ENCODE data around the gene PEA15. TPM values are rescaled to one million over a fixed set of nuclear protein-coding genes. Genes with fewer than 3 reads are reported as not detected.

PEA15 gene
- total RNA-seq, 4 donors from 2014 or later: 89.7 to 144 (median 124) TPM

DNA sequence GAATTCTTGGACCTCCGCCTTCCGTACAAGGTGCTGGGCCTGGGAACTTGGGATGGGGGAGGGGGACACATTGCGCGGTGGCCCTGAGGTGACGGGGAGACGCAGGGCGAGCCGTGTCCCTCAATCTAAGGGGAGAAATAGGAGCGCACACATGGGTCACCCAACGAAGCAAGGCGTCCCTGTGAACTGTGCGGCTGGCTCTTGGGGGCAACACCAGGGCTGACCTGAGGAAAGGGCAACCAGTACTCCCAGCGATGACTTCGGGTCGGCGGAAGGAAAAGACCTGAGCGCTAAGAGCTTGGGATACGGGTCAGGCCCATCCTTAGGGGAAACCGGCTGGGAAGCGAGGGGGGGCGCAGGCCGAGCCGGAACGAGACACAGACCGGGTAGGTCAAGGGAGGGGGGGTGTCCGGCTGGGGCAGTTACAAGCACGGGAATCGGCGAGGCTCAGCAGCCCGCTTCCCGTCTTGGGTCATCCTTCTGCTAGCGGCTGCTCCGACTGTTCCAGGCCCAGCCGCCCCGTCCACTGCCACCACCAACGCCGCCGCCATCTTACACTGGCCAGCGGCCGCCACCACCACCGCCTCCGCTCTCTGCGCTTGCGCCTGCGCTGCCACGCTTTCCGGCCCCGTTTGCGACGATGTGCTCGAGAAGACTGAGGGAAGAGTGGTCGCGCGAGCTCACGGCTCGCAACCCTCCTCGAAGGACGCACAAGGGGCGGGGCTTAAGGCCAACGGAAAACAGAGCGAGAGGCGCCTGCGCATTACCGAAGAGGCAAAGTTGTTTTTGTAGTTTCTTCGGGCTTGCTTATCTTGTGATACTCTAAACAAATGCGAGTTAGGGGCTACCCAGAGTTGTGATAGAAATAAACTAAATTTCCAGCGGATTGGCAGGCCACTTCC, 57.0 kb downstream of the PEA15 start, which contains the start of gene DCAF8:
Gene DCAF8 (minus strand): TSS at position 657 of the 902 bp plus-strand sequence. CDS start 18,541 bp downstream, outside the sequence.
- TF ChIP-seq, protein P1, sequence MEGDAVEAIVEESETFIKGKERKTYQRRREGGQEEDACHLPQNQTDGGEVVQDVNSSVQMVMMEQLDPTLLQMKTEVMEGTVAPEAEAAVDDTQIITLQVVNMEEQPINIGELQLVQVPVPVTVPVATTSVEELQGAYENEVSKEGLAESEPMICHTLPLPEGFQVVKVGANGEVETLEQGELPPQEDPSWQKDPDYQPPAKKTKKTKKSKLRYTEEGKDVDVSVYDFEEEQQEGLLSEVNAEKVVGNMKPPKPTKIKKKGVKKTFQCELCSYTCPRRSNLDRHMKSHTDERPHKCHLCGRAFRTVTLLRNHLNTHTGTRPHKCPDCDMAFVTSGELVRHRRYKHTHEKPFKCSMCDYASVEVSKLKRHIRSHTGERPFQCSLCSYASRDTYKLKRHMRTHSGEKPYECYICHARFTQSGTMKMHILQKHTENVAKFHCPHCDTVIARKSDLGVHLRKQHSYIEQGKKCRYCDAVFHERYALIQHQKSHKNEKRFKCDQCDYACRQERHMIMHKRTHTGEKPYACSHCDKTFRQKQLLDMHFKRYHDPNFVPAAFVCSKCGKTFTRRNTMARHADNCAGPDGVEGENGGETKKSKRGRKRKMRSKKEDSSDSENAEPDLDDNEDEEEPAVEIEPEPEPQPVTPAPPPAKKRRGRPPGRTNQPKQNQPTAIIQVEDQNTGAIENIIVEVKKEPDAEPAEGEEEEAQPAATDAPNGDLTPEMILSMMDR (IDR thresholded peaks at IDR 0.05; ENCODE audit: low read depth): no peak

- TF ChIP-seq, protein P1 (IDR thresholded peaks at IDR 0.05; ENCODE audit: low read depth): no peak
Observed at GRCh38 chr1:160264795-160265307, 59.7 kb downstream of the PEA15 start.

Other genes with a start within 250 kb of the PEA15 start
- 1 to 10 TPM; 4.2 to 7.3 (median 4.3) TPM for gene PIGM, start 173.4 kb upstream of the PEA15 start, total RNA-seq
- gene KCNJ10, start 135.2 kb upstream of the PEA15 start, total RNA-seq: not detected
- gene KCNJ9, start 123.8 kb upstream of the PEA15 start, total RNA-seq: not detected
- gene IGSF8, start 106.8 kb upstream of the PEA15 start, total RNA-seq: 10 to 100 TPM in 3 of 4 donors, 1 to 10 TPM in 1; 6.4 to 28.8 (median 18.7) TPM
- gene ATP1A2, start 89.6 kb upstream of the PEA15 start, total RNA-seq: 100 to 1,000 TPM in 2 of 4 donors, 10 to 100 TPM in 2; 13.4 to 150 (median 88.9) TPM
- under 1 TPM in 1 of 4 donors, not detected in 3; 0.22 TPM for gene ATP1A4, start 53.8 kb upstream of the PEA15 start, total RNA-seq
- under 1 TPM in 2 of 4 donors, not detected in 2; 0.44 to 0.75 TPM for gene CASQ1, start 14.8 kb upstream of the PEA15 start, total RNA-seq
- gene DCAF8, start 57.2 kb downstream of the PEA15 start, total RNA-seq: 100 to 1,000 TPM; 103 to 198 (median 154) TPM
- 100 to 1,000 TPM; 134 to 201 (median 144) TPM for gene PEX19, start 79.7 kb downstream of the PEA15 start, total RNA-seq
- 100 to 1,000 TPM; 140 to 186 (median 150) TPM for gene COPA, start 137.9 kb downstream of the PEA15 start, total RNA-seq
- 100 to 1,000 TPM in 1 of 4 donors, 10 to 100 TPM in 3; 78.7 to 113 (median 88.8) TPM for gene NCSTN, start 138.0 kb downstream of the PEA15 start, total RNA-seq
- 1 to 10 TPM in 1 of 4 donors, under 1 TPM in 1, not detected in 2; 0.17 to 1.5 TPM for gene NHLH1, start 161.7 kb downstream of the PEA15 start, total RNA-seq
- 1 to 10 TPM in 1 of 4 donors, under 1 TPM in 2, not detected in 1; 0.44 to 1.4 (median 0.98) TPM for gene VANGL2, start 195.2 kb downstream of the PEA15 start, total RNA-seq

Data from subcutaneous adipose tissue (tissue), 4 donors.